ENCODE results near the gene RNF208. TPM values are rescaled to one million over a fixed set of nuclear protein-coding genes. Genes with fewer than 3 reads are reported as not detected.

RNF208 gene
- total RNA-seq, 2 donors from 2014 or later = 10.5 to 15.6 TPM

DNA sequence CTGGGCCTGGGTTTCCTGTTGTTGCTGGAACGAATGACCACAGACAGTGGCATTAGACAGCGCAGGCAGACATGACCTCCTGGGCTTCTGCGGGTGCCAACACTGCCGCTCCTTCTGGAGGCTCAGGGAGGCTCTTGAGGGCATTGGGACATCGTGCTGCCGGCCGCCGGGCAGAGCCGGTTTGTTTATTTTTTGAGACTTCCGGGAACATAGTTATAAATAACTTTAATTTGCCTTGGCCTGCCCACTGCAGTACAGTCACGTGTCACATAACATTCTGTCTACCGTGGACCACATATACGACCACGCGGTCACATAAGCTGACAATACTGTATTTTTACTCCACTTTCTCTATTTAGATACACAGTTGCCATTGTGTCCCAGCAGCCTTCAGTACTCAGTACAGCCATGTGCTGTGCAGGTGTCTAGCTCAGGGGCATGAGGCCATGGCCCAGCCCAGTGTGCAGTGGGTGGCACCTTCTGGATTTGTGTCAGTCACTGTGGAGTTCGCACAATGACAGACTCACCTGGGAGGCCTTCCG, 47.3 kb upstream of the RNF208 start:
- H3K27me3 Mint-ChIP-seq (ENCODE audit: insufficient read depth) = no peaks in the 10 kb centered on the region
- WGBS, 2 experiments (ENCODE audit: insufficient coverage in 1 of 2, insufficient read length in 1 of 2) = 95 to 96% methylated on average over 15 to 17 of the region's 17 CpGs
- Histone ChIP-seq H3K27me3 (ENCODE audit: control insufficient read depth, insufficient read depth, low read length, poor library complexity, severe bottlenecking) (no peaks in the 10 kb centered on the region), H3K27ac (ENCODE audit: low read depth, low read length) (no peak overlapping the region), H3K9ac (ENCODE audit: extremely low read depth, low read length, poor library complexity, severe bottlenecking) (no peak overlapping the region), H3K4me3 (ENCODE audit: low read length) (no peak overlapping the region), H3K9me3 (ENCODE audit: control insufficient read depth, low read length) (no peaks in the 10 kb centered on the region), H3K4me1 (ENCODE audit: control insufficient read depth, insufficient read depth, low read length) (no peaks in the 10 kb centered on the region), H3K36me3 (ENCODE audit: control insufficient read depth, insufficient read depth, low read length) (peaks cover 50% of the 10 kb centered on the region)
- no peak for DNase-seq
- H3K36me3 Mint-ChIP-seq (ENCODE audit: low read depth) = peaks cover 38% of the 10 kb centered on the region
- no peak overlapping the region for H3K27ac Mint-ChIP-seq
- TF ChIP-seq, protein P1, sequence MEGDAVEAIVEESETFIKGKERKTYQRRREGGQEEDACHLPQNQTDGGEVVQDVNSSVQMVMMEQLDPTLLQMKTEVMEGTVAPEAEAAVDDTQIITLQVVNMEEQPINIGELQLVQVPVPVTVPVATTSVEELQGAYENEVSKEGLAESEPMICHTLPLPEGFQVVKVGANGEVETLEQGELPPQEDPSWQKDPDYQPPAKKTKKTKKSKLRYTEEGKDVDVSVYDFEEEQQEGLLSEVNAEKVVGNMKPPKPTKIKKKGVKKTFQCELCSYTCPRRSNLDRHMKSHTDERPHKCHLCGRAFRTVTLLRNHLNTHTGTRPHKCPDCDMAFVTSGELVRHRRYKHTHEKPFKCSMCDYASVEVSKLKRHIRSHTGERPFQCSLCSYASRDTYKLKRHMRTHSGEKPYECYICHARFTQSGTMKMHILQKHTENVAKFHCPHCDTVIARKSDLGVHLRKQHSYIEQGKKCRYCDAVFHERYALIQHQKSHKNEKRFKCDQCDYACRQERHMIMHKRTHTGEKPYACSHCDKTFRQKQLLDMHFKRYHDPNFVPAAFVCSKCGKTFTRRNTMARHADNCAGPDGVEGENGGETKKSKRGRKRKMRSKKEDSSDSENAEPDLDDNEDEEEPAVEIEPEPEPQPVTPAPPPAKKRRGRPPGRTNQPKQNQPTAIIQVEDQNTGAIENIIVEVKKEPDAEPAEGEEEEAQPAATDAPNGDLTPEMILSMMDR (conservative IDR thresholded peaks at IDR 0.05) = no peak
- no peaks in the 10 kb centered on the region for H3K9me3 Mint-ChIP-seq
- H3K4me3 Mint-ChIP-seq = no peak overlapping the region
- peaks cover under 1% of the 10 kb centered on the region for H3K4me1 Mint-ChIP-seq

DNA sequence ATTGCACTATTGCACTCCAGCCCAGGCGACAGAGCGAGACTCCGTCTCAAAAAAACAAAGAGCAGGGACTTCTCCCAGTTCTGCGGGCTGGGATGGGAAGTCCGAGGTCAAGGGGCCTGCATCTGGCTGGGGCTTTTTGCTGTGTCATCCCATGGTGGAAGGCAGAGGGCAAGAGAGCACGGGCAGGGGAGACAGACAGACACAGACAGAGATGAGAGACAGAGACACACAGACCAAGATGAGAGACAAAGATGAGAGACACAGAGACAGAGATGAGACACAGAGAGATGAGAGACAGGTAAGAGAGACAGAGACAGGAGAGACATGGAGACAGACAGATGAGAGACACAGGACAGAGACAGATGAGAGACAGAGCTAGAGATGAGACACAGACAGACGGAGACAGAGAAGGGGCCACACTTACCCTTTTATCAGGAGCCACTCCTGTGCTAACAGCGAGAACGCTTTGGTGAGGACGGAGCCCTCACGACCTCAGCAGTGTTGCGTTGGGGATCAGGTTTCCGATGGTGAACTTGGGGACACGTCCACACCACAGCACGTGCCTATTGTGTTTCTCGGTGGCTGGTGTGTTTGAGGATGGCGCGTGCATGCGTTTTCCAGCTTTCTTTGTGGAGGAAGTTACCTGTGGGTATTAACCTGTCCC, 46.6 kb upstream of the RNF208 start:
- Histone ChIP-seq H3K27me3 (ENCODE audit: control insufficient read depth, insufficient read depth, low read length, poor library complexity, severe bottlenecking) (no peaks in the 10 kb centered on the region), H3K27ac (ENCODE audit: low read depth, low read length) (no peak overlapping the region), H3K4me1 (ENCODE audit: control insufficient read depth, insufficient read depth, low read length) (no peaks in the 10 kb centered on the region), H3K4me3 (ENCODE audit: low read length) (no peak overlapping the region), H3K9ac (ENCODE audit: extremely low read depth, low read length, poor library complexity, severe bottlenecking) (no peak overlapping the region), H3K36me3 (ENCODE audit: control insufficient read depth, insufficient read depth, low read length) (peaks cover 53% of the 10 kb centered on the region), H3K9me3 (ENCODE audit: control insufficient read depth, low read length) (no peaks in the 10 kb centered on the region)
- TF ChIP-seq, protein P1 (conservative IDR thresholded peaks at IDR 0.05) = no peak
- Mint-ChIP-seq H3K36me3 (ENCODE audit: low read depth) (peaks cover 36% of the 10 kb centered on the region), H3K4me3 (no peak overlapping the region), H3K27ac (no peak overlapping the region), H3K27me3 (ENCODE audit: insufficient read depth) (no peaks in the 10 kb centered on the region), H3K9me3 (no peaks in the 10 kb centered on the region), H3K4me1 (no peaks in the 10 kb centered on the region)
- no peak for DNase-seq
- 90 to 91% methylated on average over 17 to 19 of the region's 19 CpGs for WGBS, 2 experiments (ENCODE audit: insufficient coverage in 1 of 2, insufficient read length in 1 of 2)

DNA sequence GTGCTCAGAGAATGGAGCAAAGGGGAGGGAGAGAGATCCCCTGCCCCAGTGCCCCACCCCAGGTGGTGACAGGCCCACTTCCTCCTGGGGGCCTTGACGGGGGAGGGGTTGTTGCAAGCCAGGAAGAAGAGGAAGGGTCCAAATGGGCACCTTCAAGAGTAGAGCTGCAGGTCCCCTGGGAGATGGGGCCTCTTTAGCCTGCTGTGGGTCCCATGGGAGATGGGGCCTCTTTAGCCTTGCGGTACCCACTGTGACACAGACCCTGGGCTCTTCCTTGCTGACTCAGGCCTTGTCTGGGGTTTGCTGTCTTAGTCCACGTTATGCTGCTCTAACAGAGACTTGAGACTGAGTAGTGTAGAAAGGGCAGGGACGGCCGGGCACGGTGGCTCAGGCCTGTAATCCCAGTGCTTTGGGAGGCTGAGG, 45.9 kb upstream of the RNF208 start:
- no peak for DNase-seq

More for the DNA sequence above, 45.9 kb upstream of the RNF208 start:
- Histone ChIP-seq H3K4me3 (ENCODE audit: low read length) (no peak overlapping the region), H3K36me3 (ENCODE audit: control insufficient read depth, insufficient read depth, low read length) (peaks cover 49% of the 10 kb centered on the region), H3K27me3 (ENCODE audit: control insufficient read depth, insufficient read depth, low read length, poor library complexity, severe bottlenecking) (no peaks in the 10 kb centered on the region), H3K9me3 (ENCODE audit: control insufficient read depth, low read length) (no peaks in the 10 kb centered on the region), H3K4me1 (ENCODE audit: control insufficient read depth, insufficient read depth, low read length) (no peaks in the 10 kb centered on the region), H3K9ac (ENCODE audit: extremely low read depth, low read length, poor library complexity, severe bottlenecking) (no peak overlapping the region), H3K27ac (ENCODE audit: low read depth, low read length) (no peak overlapping the region)
- Mint-ChIP-seq H3K4me3 (no peak overlapping the region), H3K27me3 (ENCODE audit: insufficient read depth) (no peaks in the 10 kb centered on the region), H3K36me3 (ENCODE audit: low read depth) (peaks cover 32% of the 10 kb centered on the region), H3K4me1 (no peaks in the 10 kb centered on the region), H3K9me3 (no peaks in the 10 kb centered on the region), H3K27ac (no peak overlapping the region)
- TF ChIP-seq, protein P1 (conservative IDR thresholded peaks at IDR 0.05) = no peak
- 94 to 99% methylated on average over 5 to 6 of the region's 6 CpGs for WGBS, 2 experiments (ENCODE audit: insufficient coverage in 1 of 2, insufficient read length in 1 of 2)

Measured in endodermal cell (in vitro differentiated cells).